Lung (tissue), 12 donors: Measurements from ENCODE around the gene ADAM23. TPM values are rescaled to one million over a fixed set of nuclear protein-coding genes. Genes with fewer than 3 reads are reported as not detected.

Source experiments
- ATAC-seq: fragments of 200-7000 bp; cut with Tn5 transposase; one replicate; pipeline ENCODE4 v1.9.1; 2020; ENCODE audit warnings: moderate number of reproducible peaks; ENCODE audit not compliant: insufficient read depth, low FRiP score
- DNase-seq, 3 donors: peaks; one replicate each; pipeline ENCODE4 v3.0.0-alpha.2; 2013 to 2017
- H3K27ac ChIP-seq, 2 donors: one replicate each; pipeline ENCODE4 v1.5.1; 2013; ENCODE audit warnings: mild to moderate bottlenecking in 2 of 2, moderate library complexity in 2 of 2, control low read depth in 1 of 2, inconsistent platforms in 1 of 2, low read depth in 1 of 2, low read length in 1 of 2
- H3K27me3 ChIP-seq, 3 donors: one replicate each; pipeline ENCODE4 v1.5.1; 2013; ENCODE audit warnings: low read length in 2 of 3; ENCODE audit not compliant: control insufficient read depth in 3 of 3, insufficient read depth in 3 of 3
- H3K36me3 ChIP-seq, 4 donors: one replicate each; pipeline ENCODE4 v1.5.1; 2013; ENCODE audit warnings: low read length in 4 of 4, mild to moderate bottlenecking in 1 of 4, moderate library complexity in 1 of 4; ENCODE audit not compliant: control insufficient read depth in 4 of 4, insufficient read depth in 4 of 4
- H3K4me1 ChIP-seq, 5 donors: one replicate each; pipeline ENCODE4 v1.5.1; 2013; ENCODE audit warnings: low read length in 5 of 5, mild to moderate bottlenecking in 2 of 5, moderate library complexity in 1 of 5; ENCODE audit not compliant: control insufficient read depth in 5 of 5, insufficient read depth in 5 of 5
- H3K4me3 ChIP-seq: one replicate; pipeline ENCODE4 v1.5.1; 2013; ENCODE audit warnings: mild to moderate bottlenecking, control low read depth, moderate library complexity
- H3K9ac ChIP-seq, 2 donors: one replicate each; pipeline ENCODE4 v1.5.1; 2013; ENCODE audit warnings: low read length in 2 of 2, control low read depth in 1 of 2; ENCODE audit not compliant: insufficient read depth in 1 of 2
- H3K9me3 ChIP-seq, 4 donors: one replicate each; pipeline ENCODE4 v1.5.1; 2013; ENCODE audit warnings: low read length in 3 of 4, mild to moderate bottlenecking in 1 of 4, moderate library complexity in 1 of 4; ENCODE audit not compliant: control insufficient read depth in 4 of 4, insufficient read depth in 3 of 4
- WGBS, 2 donors: extraction: QIAGEN DNeasy Blood & Tissue Kit; methylation state at CpG; one replicate each; pipeline ENCODE4 v1.1.7; 2013; 5-methylcytosine and 5-hydroxymethylcytosine counted together
- polyA plus RNA-seq, 2 donors: library from polyadenylated mRNA; stranded (reverse); fragments of 200-250 nt; gene quantifications; one replicate each; pipeline ENCODE4 v1.2.1, GENCODE V29; 2013
- total RNA-seq, 2 donors: library from RNA; depleted of rRNA in 1 of 2; stranded (reverse); fragments of >200 nt in 1 of 2; gene quantifications; one replicate each; pipeline ENCODE4 v1.2.1, GENCODE V29; 2014 to 2021
- TF ChIP-seq, protein P1 (sequence below): IDR thresholded peaks from 2 replicates; pipeline ENCODE4 v1.5.1; 2012; ENCODE audit warnings: mild to moderate bottlenecking; ENCODE audit errors: control extremely low read depth, extremely low read depth
- donor health status: control.
- donor health status: control.
- donor health status: Bipolar disorder and iron deficiency.
- donor health status: healthy.
- donor health status: DM: yes; HTN: yes; CAD: no.

ADAM23 gene
- total and polyA plus RNA-seq, 4 donors, result 0.57 to 1.7 (median 1.2) TPM

DNA sequence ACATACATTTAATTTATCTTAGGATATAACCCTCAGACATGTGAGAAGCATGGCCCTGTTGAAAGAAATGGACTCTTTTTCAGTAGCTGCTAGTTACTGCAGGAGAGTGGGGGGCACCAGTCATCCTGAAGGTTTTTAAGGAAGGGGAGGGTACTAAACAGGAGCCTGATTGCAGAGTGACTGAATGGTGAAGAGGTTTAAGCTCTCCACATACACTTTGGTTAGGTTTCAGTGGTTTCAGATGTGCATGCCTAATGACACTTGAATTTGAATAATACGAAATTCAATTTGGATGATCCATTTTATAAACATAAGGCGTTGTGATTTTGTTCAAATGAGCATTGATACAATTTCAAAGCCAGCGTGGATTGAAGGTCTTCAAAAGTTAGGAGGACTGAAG, 188.0 kb downstream of the ADAM23 start:
- Histone ChIP-seq H3K27ac (no peak overlapping the region), H3K9me3 (peaks cover 0 to 3% (median 0%) of the 10 kb centered on the region in 4 donors), H3K9ac (no peak overlapping the region), H3K4me3 (no peak overlapping the region), H3K36me3 (no peaks in the 10 kb centered on the region), H3K27me3 (no peaks in the 10 kb centered on the region), H3K4me1 (no peaks in the 10 kb centered on the region)
- DNase-seq, result no peak
- WGBS, 2 donors, result 44 to 56% methylated on average over 3 of the region's 3 CpGs
- ATAC-seq, result no peak
- TF ChIP-seq, protein P1, sequence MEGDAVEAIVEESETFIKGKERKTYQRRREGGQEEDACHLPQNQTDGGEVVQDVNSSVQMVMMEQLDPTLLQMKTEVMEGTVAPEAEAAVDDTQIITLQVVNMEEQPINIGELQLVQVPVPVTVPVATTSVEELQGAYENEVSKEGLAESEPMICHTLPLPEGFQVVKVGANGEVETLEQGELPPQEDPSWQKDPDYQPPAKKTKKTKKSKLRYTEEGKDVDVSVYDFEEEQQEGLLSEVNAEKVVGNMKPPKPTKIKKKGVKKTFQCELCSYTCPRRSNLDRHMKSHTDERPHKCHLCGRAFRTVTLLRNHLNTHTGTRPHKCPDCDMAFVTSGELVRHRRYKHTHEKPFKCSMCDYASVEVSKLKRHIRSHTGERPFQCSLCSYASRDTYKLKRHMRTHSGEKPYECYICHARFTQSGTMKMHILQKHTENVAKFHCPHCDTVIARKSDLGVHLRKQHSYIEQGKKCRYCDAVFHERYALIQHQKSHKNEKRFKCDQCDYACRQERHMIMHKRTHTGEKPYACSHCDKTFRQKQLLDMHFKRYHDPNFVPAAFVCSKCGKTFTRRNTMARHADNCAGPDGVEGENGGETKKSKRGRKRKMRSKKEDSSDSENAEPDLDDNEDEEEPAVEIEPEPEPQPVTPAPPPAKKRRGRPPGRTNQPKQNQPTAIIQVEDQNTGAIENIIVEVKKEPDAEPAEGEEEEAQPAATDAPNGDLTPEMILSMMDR, result no peak

GRCh38 chr2:206635015-206635414, 191.7 kb downstream of the ADAM23 start:
- TF ChIP-seq, protein P1, result no peak
- ATAC-seq (no peak), DNase-seq (no peak)
- no peak overlapping the region for H3K27ac ChIP-seq
- H3K27me3 ChIP-seq, result no peaks in the 10 kb centered on the region
- no peaks in the 10 kb centered on the region for H3K36me3 ChIP-seq
- H3K9ac ChIP-seq, result no peak overlapping the region
- 85 to 94% methylated on average over 1 of the region's 1 CpG for WGBS, 2 donors
- no peaks in the 10 kb centered on the region for H3K4me1 ChIP-seq
- no peaks in the 10 kb centered on the region for H3K9me3 ChIP-seq
- H3K4me3 ChIP-seq, result no peak overlapping the region

GRCh38 chr2:206639636-206640035, 196.3 kb downstream of the ADAM23 start:
- Histone ChIP-seq H3K9ac (no peak overlapping the region), H3K27me3 (peaks cover 0 to 9% (median 0%) of the 10 kb centered on the region in 3 donors), H3K9me3 (peaks cover 0 to 11% (median 0%) of the 10 kb centered on the region in 4 donors), H3K4me3 (no peak overlapping the region), H3K36me3 (no peaks in the 10 kb centered on the region), H3K4me1 (no peaks in the 10 kb centered on the region), H3K27ac (no peak overlapping the region)
- DNase-seq (no peak), ATAC-seq (no peak)
- WGBS, 2 donors, result 38 to 40% methylated on average over 2 of the region's 2 CpGs
- TF ChIP-seq, protein P1, result no peak

DNA sequence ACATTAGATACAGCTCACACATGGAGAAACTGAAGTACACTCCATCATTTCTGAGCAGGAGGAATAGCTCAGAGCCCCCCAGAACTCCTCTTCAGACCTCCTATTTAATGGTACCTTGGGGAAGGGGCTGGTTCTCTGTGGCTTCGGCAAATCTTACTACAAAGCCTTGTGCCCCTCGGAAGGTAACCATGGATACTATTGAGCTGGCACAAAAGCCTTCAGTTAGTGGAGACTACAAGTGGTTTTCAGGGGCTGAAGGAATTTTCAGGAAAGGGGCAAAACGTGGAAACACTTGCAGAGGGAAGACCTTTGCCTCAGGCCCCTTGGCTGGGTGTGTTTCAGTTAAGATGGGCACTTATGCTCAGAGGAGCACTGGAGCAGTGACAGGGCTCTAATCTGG, 197.9 kb downstream of the ADAM23 start:
- Histone ChIP-seq H3K36me3 (no peaks in the 10 kb centered on the region), H3K27ac (no peak overlapping the region), H3K9ac (no peak overlapping the region), H3K4me1 (no peaks in the 10 kb centered on the region), H3K27me3 (peaks cover 0 to 9% (median 0%) of the 10 kb centered on the region in 3 donors), H3K9me3 (peaks cover 0 to 11% (median 0%) of the 10 kb centered on the region in 4 donors), H3K4me3 (no peak overlapping the region)
- TF ChIP-seq, protein P1, result no peak
- DNase-seq (no peak), ATAC-seq (no peak)
- 28 to 38% methylated on average over 3 of the region's 3 CpGs for WGBS, 2 donors
